ENCODE results near the gene SLC22A31. TPM values are rescaled to one million over a fixed set of nuclear protein-coding genes. Genes with fewer than 3 reads are reported as not detected.

SLC22A31 gene
- total RNA-seq, 5 donors from 2014 or later (not counting 1 experiment from before 2014, with no cell fraction given), result 0.49 to 2.7 (median 1.3) TPM

DNA sequence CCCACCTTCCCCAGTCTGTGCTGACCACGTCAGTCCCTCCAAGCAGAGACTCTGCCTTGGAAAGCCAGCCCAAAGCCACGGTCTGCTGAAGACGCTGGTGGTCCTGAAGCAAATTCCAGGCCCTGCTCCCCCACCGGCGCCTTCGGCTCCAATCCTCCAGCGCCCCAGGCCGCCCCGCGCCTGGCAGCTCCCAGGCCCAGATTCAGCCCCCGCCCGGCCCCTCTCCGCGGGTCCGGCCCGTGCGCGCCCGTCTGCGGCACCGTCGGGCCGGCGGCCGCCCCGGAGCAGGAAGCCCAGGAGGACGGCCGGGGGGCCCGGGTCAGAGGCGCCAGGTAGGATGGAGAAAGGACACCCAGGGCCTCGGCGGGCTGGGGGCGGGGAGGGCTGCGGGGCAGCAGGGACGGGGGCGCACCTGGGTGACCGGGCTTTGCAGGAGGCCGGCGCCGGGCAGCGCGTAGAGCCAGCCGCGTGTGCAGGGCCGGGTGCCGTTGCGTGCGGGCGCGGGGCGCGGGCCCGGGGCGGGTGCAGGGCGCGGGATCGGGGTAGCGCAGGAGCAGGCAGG lies 594 bp upstream of the SLC22A31 start:
- Mint-ChIP-seq H3K36me3 (no peaks in the 10 kb centered on the region), H3K9me3 (peaks cover 0 to 4% (median 0%) of the 10 kb centered on the region in 3 donors), H3K4me1 (peaks cover 0 to 21% (median 13%) of the 10 kb centered on the region in 3 donors), H3K27ac (no peak overlapping the region), H3K4me3 (peak overlapping the region; percentile 52 to 62 (median 59)), H3K27me3 (peaks cover 21 to 54% of the 10 kb centered on the region in 2 donors)
- ATAC-seq (replicated peaks in 1 of 4), result peak; percentile 3 to 19 (median 10)
- Histone ChIP-seq H3K4me3 (ENCODE audit: control insufficient read depth in 1 of 2, extremely low read depth in 1 of 2, low read length in 1 of 2) (peak overlapping the region in 1 of 2 donors; percentile 54), H3K36me3 (ENCODE audit: control insufficient read depth in 2 of 2, extremely low read depth in 1 of 2, insufficient read depth in 1 of 2, low read length in 1 of 2) (no peaks in the 10 kb centered on the region), H3K4me1 (ENCODE audit: control insufficient read depth in 1 of 2, extremely low read depth in 1 of 2, insufficient read depth in 2 of 2, low read length in 2 of 2) (peaks cover 7 to 16% of the 10 kb centered on the region in 2 experiments), H3K9me3 (no peaks in the 10 kb centered on the region), H3K27ac (ENCODE audit: low read length) (no peak overlapping the region), H3K27me3 (replicated peaks in 1 of 2; ENCODE audit: control insufficient read depth in 2 of 2, extremely low read depth in 1 of 2, insufficient read depth in 2 of 2, low read length in 1 of 2) (peaks cover 11 to 66% of the 10 kb centered on the region in 2 experiments)
- WGBS (ENCODE audit: insufficient coverage), result 4% methylated on average over 57 of the region's 58 CpGs
- no peak for DNase-seq
- CTCF ChIA-PET, result no interaction called here
- POLR2A ChIA-PET, result no interaction called here

DNA sequence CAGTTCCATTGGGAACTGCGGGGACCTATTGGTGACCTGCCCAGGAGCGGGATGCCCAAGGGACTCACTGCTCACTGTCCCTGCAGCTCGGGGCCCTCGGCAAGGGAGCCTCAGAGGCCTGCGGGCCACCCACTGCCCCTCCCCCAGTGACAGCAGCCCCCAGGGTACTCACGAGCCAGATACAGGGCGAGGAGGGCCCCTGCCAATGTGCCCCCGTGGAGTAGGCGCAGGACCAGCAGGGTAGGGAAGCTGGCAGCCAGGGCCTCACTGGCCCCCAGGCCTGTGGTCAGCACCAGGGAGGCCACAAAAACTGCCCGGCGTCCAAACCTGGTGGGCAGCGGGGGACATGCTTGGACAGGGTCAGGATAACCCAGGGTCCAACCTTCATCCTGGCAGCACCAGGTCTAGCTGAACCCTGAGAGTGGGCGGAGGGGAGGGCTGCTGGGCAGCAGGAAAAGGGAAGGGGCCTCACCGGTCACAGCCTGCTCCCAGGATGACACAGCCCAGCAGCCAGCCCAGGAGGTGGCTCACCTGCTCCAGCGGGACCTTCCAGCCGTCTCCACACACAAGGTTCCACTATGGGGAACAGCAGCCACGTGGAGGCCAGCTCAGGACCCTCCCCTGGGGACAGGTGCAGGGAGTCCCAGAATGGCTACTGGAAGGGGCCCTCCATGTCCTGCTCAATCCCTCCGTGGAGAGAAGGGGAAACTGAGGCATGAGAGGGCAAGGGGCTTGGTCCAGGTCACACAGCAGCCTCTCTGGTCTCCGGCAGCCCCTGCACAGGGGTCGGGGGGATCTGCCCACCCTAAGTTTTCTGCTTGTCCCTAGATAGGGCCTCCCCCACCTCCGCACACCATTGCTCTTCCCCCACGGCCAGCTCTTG lies 855 bp downstream of the SLC22A31 start:
- WGBS (ENCODE audit: insufficient coverage), result 79% methylated on average over 20 of the region's 22 CpGs
- H3K27ac Mint-ChIP-seq, result no peak overlapping the region
- peaks cover 0 to 4% (median 0%) of the 10 kb centered on the region in 3 donors for H3K9me3 Mint-ChIP-seq
- peaks cover 0 to 21% (median 13%) of the 10 kb centered on the region in 3 donors for H3K4me1 Mint-ChIP-seq
- ChIA-PET CTCF (no interaction called here), POLR2A (interaction anchor here in 1 of 2 donors (0.5 kb wide), 1 partner anchor 621 kb away, joined by 3 read pairs; no protein-coding TSS in a partner anchor)
- Histone ChIP-seq H3K36me3 (ENCODE audit: control insufficient read depth in 2 of 2, extremely low read depth in 1 of 2, insufficient read depth in 1 of 2, low read length in 1 of 2) (no peaks in the 10 kb centered on the region), H3K27ac (ENCODE audit: low read length) (no peak overlapping the region), H3K27me3 (replicated peaks in 1 of 2; ENCODE audit: control insufficient read depth in 2 of 2, extremely low read depth in 1 of 2, insufficient read depth in 2 of 2, low read length in 1 of 2) (peaks cover 11 to 53% of the 10 kb centered on the region in 2 experiments), H3K4me3 (ENCODE audit: control insufficient read depth in 1 of 2, extremely low read depth in 1 of 2, low read length in 1 of 2) (no peak overlapping the region), H3K9me3 (no peaks in the 10 kb centered on the region), H3K4me1 (ENCODE audit: control insufficient read depth in 1 of 2, extremely low read depth in 1 of 2, insufficient read depth in 2 of 2, low read length in 2 of 2) (peaks cover 7 to 16% of the 10 kb centered on the region in 2 experiments)
- no peak for ATAC-seq (replicated peaks in 1 of 4)
- H3K36me3 Mint-ChIP-seq, result no peaks in the 10 kb centered on the region
- peak overlapping the region in 2 of 3 donors; percentile 28 to 62 for H3K4me3 Mint-ChIP-seq
- no peak for DNase-seq
- H3K27me3 Mint-ChIP-seq, result peaks cover 21 to 47% of the 10 kb centered on the region in 2 donors

DNA sequence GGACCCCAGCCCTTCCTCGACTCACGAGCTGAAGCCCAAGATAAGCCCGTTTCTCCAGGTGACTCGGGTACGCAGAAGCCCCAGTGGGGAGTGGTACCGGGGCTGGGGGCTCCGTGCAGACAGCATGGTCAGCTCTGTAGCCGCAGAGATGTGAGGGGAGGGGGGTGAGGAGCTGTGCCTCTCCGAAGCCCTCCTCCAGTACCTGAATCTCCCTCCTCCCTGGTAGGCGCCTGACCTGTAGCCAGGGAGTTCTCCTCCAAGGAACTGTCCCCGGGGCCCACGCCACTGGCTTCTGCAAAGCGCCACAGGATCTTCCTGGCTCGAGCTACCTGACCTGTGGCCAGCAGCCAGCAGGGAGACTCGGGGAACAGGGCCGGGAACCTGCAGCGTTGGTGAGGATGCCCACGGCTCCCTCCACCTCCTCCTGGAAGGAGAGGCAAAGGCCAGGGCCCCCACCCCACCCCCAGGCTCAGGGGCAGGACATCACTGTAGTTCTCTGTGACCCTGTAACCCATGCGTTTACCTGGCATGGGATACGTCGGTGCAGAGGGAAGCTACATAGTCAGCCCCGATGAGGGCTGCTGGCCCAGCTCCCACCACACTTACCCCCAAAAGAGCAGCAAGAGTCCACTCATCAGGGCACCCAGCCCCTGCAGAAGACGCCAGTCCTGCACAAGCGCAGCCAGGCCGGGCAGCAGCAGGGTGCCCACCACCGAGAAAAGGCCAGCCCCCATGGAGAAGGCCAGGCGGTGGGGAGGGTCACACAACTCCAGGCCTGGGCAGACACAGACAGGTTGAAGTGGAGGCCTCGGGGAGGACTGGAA lies 1.7 kb downstream of the SLC22A31 start:
- no peak overlapping the region for H3K4me3 ChIP-seq (ENCODE audit: control insufficient read depth in 1 of 2, extremely low read depth in 1 of 2, low read length in 1 of 2)
- no peak for DNase-seq
- H3K9me3 ChIP-seq, result no peaks in the 10 kb centered on the region
- H3K27ac ChIP-seq (ENCODE audit: low read length), result no peak overlapping the region
- no peaks in the 10 kb centered on the region for H3K36me3 ChIP-seq (ENCODE audit: control insufficient read depth in 2 of 2, extremely low read depth in 1 of 2, insufficient read depth in 1 of 2, low read length in 1 of 2)
- POLR2A ChIA-PET, result interaction anchor here in 1 of 2 donors (0.5 kb wide), 1 partner anchor 622 kb away, joined by 3 read pairs; no protein-coding TSS in a partner anchor
- H3K36me3 Mint-ChIP-seq, result no peaks in the 10 kb centered on the region
- H3K27me3 Mint-ChIP-seq, result peaks cover 19 to 40% of the 10 kb centered on the region in 2 donors
- H3K9me3 Mint-ChIP-seq, result peaks cover 0 to 4% (median 0%) of the 10 kb centered on the region in 3 donors
- peaks cover 0 to 21% (median 13%) of the 10 kb centered on the region in 3 donors for H3K4me1 Mint-ChIP-seq
- no peak overlapping the region for H3K27ac Mint-ChIP-seq
- peaks cover 7 to 17% of the 10 kb centered on the region in 2 experiments for H3K4me1 ChIP-seq (ENCODE audit: control insufficient read depth in 1 of 2, extremely low read depth in 1 of 2, insufficient read depth in 2 of 2, low read length in 2 of 2)
- ATAC-seq (replicated peaks in 1 of 4), result no peak
- CTCF ChIA-PET, result no interaction called here
- peaks cover 7 to 56% of the 10 kb centered on the region in 2 experiments for H3K27me3 ChIP-seq (replicated peaks in 1 of 2; ENCODE audit: control insufficient read depth in 2 of 2, extremely low read depth in 1 of 2, insufficient read depth in 2 of 2, low read length in 1 of 2)
- no peak overlapping the region for H3K4me3 Mint-ChIP-seq
- WGBS (ENCODE audit: insufficient coverage), result 86% methylated on average over 19 of the region's 28 CpGs

DNA sequence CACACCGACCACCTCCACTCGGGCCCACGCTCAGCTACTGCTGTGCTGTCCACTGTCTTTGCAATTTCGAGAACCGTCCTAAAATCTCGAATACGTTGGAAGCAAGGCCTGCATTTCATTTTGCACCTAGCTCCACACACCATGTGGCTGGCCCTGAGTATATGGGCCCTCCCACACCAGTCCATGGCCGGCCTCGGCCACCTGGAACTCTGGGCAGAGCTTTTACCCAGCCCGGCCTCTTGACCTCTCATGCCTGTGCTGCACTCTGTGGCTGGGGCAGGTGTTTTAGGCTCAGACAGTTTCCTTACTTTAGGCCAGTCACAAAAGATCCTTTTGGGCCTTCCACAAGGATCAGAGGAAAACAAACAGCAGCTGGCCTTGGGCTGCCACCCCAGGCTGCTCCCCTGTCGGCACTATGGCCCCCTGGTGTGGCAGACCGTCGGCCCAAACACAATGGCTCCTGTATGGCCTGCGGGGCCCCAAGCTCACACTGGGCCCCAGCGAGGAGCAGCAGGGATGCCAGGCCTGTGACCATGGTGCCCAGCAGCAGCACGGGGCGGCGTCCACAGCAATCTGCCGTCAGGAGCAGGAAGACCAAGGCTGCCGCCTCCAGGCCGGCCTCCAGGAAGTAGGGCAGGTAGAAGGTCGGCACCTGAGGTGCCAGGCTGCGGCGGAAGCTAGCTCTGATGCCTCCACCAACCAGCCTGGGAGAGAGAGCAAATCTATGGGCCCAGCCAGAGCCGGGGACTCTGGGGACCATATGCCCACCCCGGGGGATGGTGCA lies 2.5 kb downstream of the SLC22A31 start:
- Histone ChIP-seq H3K36me3 (ENCODE audit: control insufficient read depth in 2 of 2, extremely low read depth in 1 of 2, insufficient read depth in 1 of 2, low read length in 1 of 2) (no peaks in the 10 kb centered on the region), H3K9me3 (no peaks in the 10 kb centered on the region), H3K27ac (ENCODE audit: low read length) (no peak overlapping the region), H3K4me1 (ENCODE audit: control insufficient read depth in 1 of 2, extremely low read depth in 1 of 2, insufficient read depth in 2 of 2, low read length in 2 of 2) (peaks cover 7 to 23% of the 10 kb centered on the region in 2 experiments), H3K27me3 (replicated peaks in 1 of 2; ENCODE audit: control insufficient read depth in 2 of 2, extremely low read depth in 1 of 2, insufficient read depth in 2 of 2, low read length in 1 of 2) (peaks cover 4 to 52% of the 10 kb centered on the region in 2 experiments), H3K4me3 (ENCODE audit: control insufficient read depth in 1 of 2, extremely low read depth in 1 of 2, low read length in 1 of 2) (no peak overlapping the region)
- no peak overlapping the region for H3K27ac Mint-ChIP-seq
- DNase-seq (no peak), ATAC-seq (replicated peaks in 1 of 4) (no peak)
- H3K4me3 Mint-ChIP-seq, result no peak overlapping the region
- 89% methylated on average over 26 of the region's 26 CpGs for WGBS (ENCODE audit: insufficient coverage)
- no peaks in the 10 kb centered on the region for H3K36me3 Mint-ChIP-seq
- peaks cover 0 to 17% (median 11%) of the 10 kb centered on the region in 3 donors for H3K4me1 Mint-ChIP-seq
- H3K9me3 Mint-ChIP-seq, result peaks cover 0 to 2% (median 0%) of the 10 kb centered on the region in 3 donors
- CTCF ChIA-PET, result no interaction called here
- POLR2A ChIA-PET, result no interaction called here
- peaks cover 11 to 32% of the 10 kb centered on the region in 2 donors for H3K27me3 Mint-ChIP-seq

DNA sequence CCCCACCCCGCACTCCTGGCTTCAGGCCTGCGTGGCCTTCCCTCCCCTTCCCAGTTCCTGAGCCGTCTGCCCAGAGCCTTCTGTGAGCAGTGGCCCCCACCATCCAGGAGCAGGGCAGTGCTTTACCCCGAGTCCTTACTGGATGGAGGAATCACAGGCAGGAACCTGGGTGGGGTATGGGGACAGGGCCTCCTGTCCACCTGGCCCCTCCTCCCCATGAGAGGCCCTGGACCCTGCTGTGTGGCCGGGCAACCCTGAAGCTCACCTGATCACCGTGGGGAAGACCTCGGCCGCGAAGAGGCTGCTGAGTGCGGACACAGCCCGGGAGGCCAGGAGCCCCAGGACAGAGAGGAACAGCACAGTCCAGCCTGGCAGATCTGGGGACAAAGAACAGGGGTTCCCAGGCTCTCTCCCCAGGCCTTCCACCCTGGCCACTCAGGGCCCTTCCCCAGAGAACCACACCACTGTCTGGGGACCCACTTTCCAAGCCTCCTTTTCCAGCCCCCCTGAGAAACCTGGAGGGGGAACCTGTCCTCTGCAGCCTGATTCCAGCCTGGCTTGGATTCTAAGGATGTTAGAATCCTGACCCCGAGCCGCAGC lies 3.2 kb downstream of the SLC22A31 start:
- ChIA-PET POLR2A (no interaction called here), CTCF (no interaction called here)
- Mint-ChIP-seq H3K9me3 (no peaks in the 10 kb centered on the region), H3K4me1 (peaks cover 0 to 11% (median 8%) of the 10 kb centered on the region in 3 donors), H3K27ac (no peak overlapping the region), H3K27me3 (peaks cover 8 to 28% of the 10 kb centered on the region in 2 donors), H3K4me3 (no peak overlapping the region), H3K36me3 (no peaks in the 10 kb centered on the region)
- H3K4me3 ChIP-seq (ENCODE audit: control insufficient read depth in 1 of 2, extremely low read depth in 1 of 2, low read length in 1 of 2), result no peak overlapping the region
- H3K4me1 ChIP-seq (ENCODE audit: control insufficient read depth in 1 of 2, extremely low read depth in 1 of 2, insufficient read depth in 2 of 2, low read length in 2 of 2), result peaks cover 7 to 23% of the 10 kb centered on the region in 2 experiments
- peaks cover 0 to 45% of the 10 kb centered on the region in 2 experiments for H3K27me3 ChIP-seq (replicated peaks in 1 of 2; ENCODE audit: control insufficient read depth in 2 of 2, extremely low read depth in 1 of 2, insufficient read depth in 2 of 2, low read length in 1 of 2)
- no peaks in the 10 kb centered on the region for H3K9me3 ChIP-seq
- DNase-seq, result no peak
- H3K27ac ChIP-seq (ENCODE audit: low read length), result no peak overlapping the region
- 89% methylated on average over 9 of the region's 13 CpGs for WGBS (ENCODE audit: insufficient coverage)
- H3K36me3 ChIP-seq (ENCODE audit: control insufficient read depth in 2 of 2, extremely low read depth in 1 of 2, insufficient read depth in 1 of 2, low read length in 1 of 2), result no peaks in the 10 kb centered on the region
- ATAC-seq (replicated peaks in 1 of 4), result no peak
